Keratinocyte (primary cell): ENCODE data around the gene PCDH15. TPM values are rescaled to one million over a fixed set of nuclear protein-coding genes. Genes with fewer than 3 reads are reported as not detected.

Source experiments
- DNase-seq: peaks from one replicate; pipeline ENCODE4 v3.0.0-alpha.2; 2011; ENCODE audit warnings: low read depth, missing footprints, low spot score
- FAIRE-seq: peaks from 2 replicates; lab custom pipeline; 2011; peaks lifted over from hg19 to GRCh38; lab: Jason Lieb, UNC
- H2AFZ ChIP-seq: 2 replicates; pipeline ENCODE4 v1.6.0; 2012; ENCODE audit warnings: low read length, control low read depth, inconsistent platforms; ENCODE audit not compliant: control insufficient read depth
- H3K27ac ChIP-seq: 2 replicates; pipeline ENCODE4 v1.5.1; 2011; ENCODE audit warnings: low read length; ENCODE audit not compliant: control insufficient read depth, insufficient read depth
- H3K27me3 ChIP-seq: 3 replicates; pipeline ENCODE4 v1.6.0; 2011; ENCODE audit warnings: low read length; ENCODE audit not compliant: control insufficient read depth, insufficient read depth; ENCODE audit errors: extremely low read depth
- H3K36me3 ChIP-seq, 2 experiments: 2 replicates in 1 of 2; 3 replicates in 1 of 2; pipeline ENCODE4 v1.5.1; 2011; ENCODE audit warnings: low read length in 2 of 2, mild to moderate bottlenecking in 1 of 2; ENCODE audit not compliant: control insufficient read depth in 2 of 2, insufficient read depth in 2 of 2; ENCODE audit errors: extremely low read depth in 1 of 2
- H3K4me1 ChIP-seq: 3 replicates; pipeline ENCODE4 v1.5.1; 2011; ENCODE audit warnings: low read length; ENCODE audit not compliant: control insufficient read depth, insufficient read depth; ENCODE audit errors: extremely low read depth
- H3K4me2 ChIP-seq: 3 replicates; pipeline ENCODE4 v1.6.0; 2011; ENCODE audit warnings: low read depth, low read length; ENCODE audit not compliant: control insufficient read depth, insufficient read depth; ENCODE audit errors: extremely low read depth
- H3K4me3 ChIP-seq, 3 experiments: fragments of 200-600 bp in 1 of 3; sonication (generic) in 1 of 3; 2 replicates in 2 of 3; 3 replicates in 1 of 3; pipeline ENCODE4 v1.5.1; 2011 to 2016; ENCODE audit warnings: low read length in 3 of 3, mild to moderate bottlenecking in 3 of 3, control low read depth in 2 of 3, inconsistent platforms in 1 of 3, low read depth in 1 of 3, mixed read lengths in 1 of 3, mixed run types in 1 of 3, moderate library complexity in 1 of 3; ENCODE audit not compliant: control insufficient read depth in 2 of 3, insufficient read depth in 2 of 3; ENCODE audit errors: extremely low read depth in 1 of 3
- H3K79me2 ChIP-seq: 2 replicates; pipeline ENCODE4 v1.6.0; 2012; ENCODE audit warnings: low read length; ENCODE audit not compliant: control insufficient read depth, insufficient read depth
- H3K9ac ChIP-seq: 3 replicates; pipeline ENCODE4 v1.6.0; 2011; ENCODE audit warnings: low read length; ENCODE audit not compliant: control insufficient read depth, insufficient read depth; ENCODE audit errors: extremely low read depth
- H3K9me1 ChIP-seq: 3 replicates; pipeline ENCODE4 v1.6.0; 2011; ENCODE audit warnings: low read length; ENCODE audit not compliant: control insufficient read depth, insufficient read depth; ENCODE audit errors: extremely low read depth
- H3K9me3 ChIP-seq: 2 replicates; pipeline ENCODE4 v1.5.1; 2012; ENCODE audit warnings: low read depth, low read length; ENCODE audit not compliant: control insufficient read depth
- H4K20me1 ChIP-seq: 3 replicates; pipeline ENCODE4 v1.6.0; 2011; ENCODE audit warnings: low read length; ENCODE audit not compliant: control insufficient read depth, insufficient read depth; ENCODE audit errors: extremely low read depth
- CTCF ChIP-seq, 3 experiments: IDR thresholded peaks in 1 of 3; conservative IDR thresholded peaks in 1 of 3; optimal IDR thresholded peaks in 1 of 3; 2 replicates in 2 of 3; 3 replicates in 1 of 3; pipeline versions ENCODE3 to v1.5.1; 2011; ENCODE audit warnings: low read length in 3 of 3, mild to moderate bottlenecking in 3 of 3, moderate library complexity in 2 of 3, control low read depth in 1 of 3, inconsistent platforms in 1 of 3; ENCODE audit not compliant: insufficient read depth in 2 of 3; ENCODE audit errors: extremely low read depth in 1 of 3
- EZH2 ChIP-seq: IDR thresholded peaks from one replicate; pipeline ENCODE4 v1.6.1; 2012; ENCODE audit warnings: inconsistent platforms, mild to moderate bottlenecking, low read length, moderate library complexity
- dilution Hi-C: fragments of 300-500 bp; cut with MboI; formaldehyde crosslinking; loops from one replicate; pipeline ENCODE4 v1.7.0; 2020; ENCODE audit warnings: low sequenced_read_pairs; ENCODE audit not compliant: extremely low pct_ligation_motif_present
- polyA plus RNA-seq, 5 experiments: library from polyadenylated mRNA; depleted of rRNA in 3 of 5; stranded (reverse) in 3 of 5; stranded (forward) in 1 of 5; unstranded in 1 of 5; fragments of >200 nt; gene quantifications; 1 replicate in 1 of 5; 2 replicates in 3 of 5; 3 replicates in 1 of 5; pipeline versions ENCODE4 v1.2.1 to v1.2.3, GENCODE V29; 2011 to 2012; ENCODE audit warnings: missing spikeins in 2 of 5, low read depth in 1 of 5, low replicate concordance in 1 of 5

Gene PCDH15
- polyA plus RNA-seq, 1 donor (not counting 4 experiments of a cell fraction or from before 2014, with no cell fraction given), result not detected

- Histone ChIP-seq H3K27me3 (no peaks in the 10 kb centered on the region), H3K9ac (no peak overlapping the region), H2AFZ (no peak overlapping the region), H3K4me2 (no peak overlapping the region), H3K9me3 (no peaks in the 10 kb centered on the region), H3K9me1 (no peaks in the 10 kb centered on the region), H3K4me1 (no peaks in the 10 kb centered on the region), H3K79me2 (no peaks in the 10 kb centered on the region), H3K4me3 (no peak overlapping the region), H4K20me1 (no peaks in the 10 kb centered on the region), H3K27ac (no peak overlapping the region), H3K36me3 (no peaks in the 10 kb centered on the region)
- no peak for TF ChIP-seq EZH2
- TF ChIP-seq CTCF (optimal IDR thresholded peaks at IDR 0.05 in 1 of 3, IDR thresholded peaks at IDR 0.05 in 1 of 3, conservative IDR thresholded peaks at IDR 0.05 in 1 of 3; ENCODE audit: extremely low read depth in 1 of 3, insufficient read depth in 2 of 3, low read length in 3 of 3), result no peak
- dilution Hi-C loops, result no loop called here
- DNase-seq (no peak), FAIRE-seq (no peak)
These were observed 32.0 kb upstream of the PCDH15 start for GRCh38 chr10:54833029-54833428.

GRCh38 chr10:54826994-54827560, 26.0 kb upstream of the PCDH15 start:
- Histone ChIP-seq H3K4me2 (no peak overlapping the region), H3K9ac (no peak overlapping the region), H3K79me2 (no peaks in the 10 kb centered on the region), H2AFZ (no peak overlapping the region), H3K27me3 (no peaks in the 10 kb centered on the region), H3K27ac (no peak overlapping the region), H3K4me3 (no peak overlapping the region), H3K9me3 (no peaks in the 10 kb centered on the region), H3K36me3 (no peaks in the 10 kb centered on the region), H3K9me1 (no peaks in the 10 kb centered on the region), H4K20me1 (no peaks in the 10 kb centered on the region), H3K4me1 (no peaks in the 10 kb centered on the region)
- no peak for TF ChIP-seq CTCF (optimal IDR thresholded peaks at IDR 0.05 in 1 of 3, IDR thresholded peaks at IDR 0.05 in 1 of 3, conservative IDR thresholded peaks at IDR 0.05 in 1 of 3; ENCODE audit: extremely low read depth in 1 of 3, insufficient read depth in 2 of 3, low read length in 3 of 3)
- no peak for TF ChIP-seq EZH2
- dilution Hi-C loops, result no loop called here
- DNase-seq, result no peak
- FAIRE-seq, result no peak
